GM10248 (cell line): ENCODE results near the gene CLPTM1L.
"Not testable (repeated sequence)": the region's sequence is repeated elsewhere in the genome, so short reads cannot be mapped to it uniquely, and the experiment has no call there.

Experiments
- CTCF ChIA-PET: fragments of 300-600 bp; sonication (Branson Sonifier 250); formaldehyde crosslinking; extraction: SDS; loops from one replicate; lab custom pipeline; 2021; ENCODE audit warnings: antibody characterized with exemption; lab: Yijun Ruan, JAX
- POLR2A ChIA-PET: fragments of 350-650 bp; sonication (Branson Sonifier 250); formaldehyde crosslinking; extraction: SDS; loops from one replicate; lab custom pipeline; 2020; ENCODE audit warnings: antibody characterized with exemption; lab: Yijun Ruan, JAX
- DNase-seq: peaks from one replicate; pipeline ENCODE4 v3.0.0; 2012; ENCODE audit errors: extremely low spot score
- CTCF ChIP-seq: IDR thresholded peaks from 2 replicates; pipeline ENCODE4 v1.5.1; 2012; ENCODE audit warnings: mild to moderate bottlenecking, low read depth; ENCODE audit errors: extremely low read depth, missing control alignments, control extremely low read depth

Gene CLPTM1L

GRCh38 chr5:1292139-1292538, 52.8 kb downstream of the CLPTM1L start:
- no peak for DNase-seq
- TF ChIP-seq CTCF: no peak
- ChIA-PET CTCF (interaction anchor here (1.7 kb wide), 1 partner anchor 10 kb away, joined by 6 read pairs; no protein-coding TSS in a partner anchor), POLR2A (no interaction called here)

- POLR2A ChIA-PET: no interaction called here
- no peak for DNase-seq
- TF ChIP-seq CTCF: no peak
- CTCF ChIA-PET: no interaction called here
Measured at GRCh38 chr5:1291611-1292080, 53.3 kb downstream of the CLPTM1L start.

GRCh38 chr5:1290956-1291355, 53.9 kb downstream of the CLPTM1L start:
- CTCF ChIA-PET, POLR2A ChIA-PET, DNase-seq: not testable (repeated sequence)

GRCh38 chr5:1289559-1289958, 55.3 kb downstream of the CLPTM1L start:
- POLR2A ChIA-PET, DNase-seq, CTCF ChIA-PET: not testable (repeated sequence)

- ChIA-PET CTCF (no interaction called here), POLR2A (no interaction called here)
- TF ChIP-seq CTCF: no peak
- no peak for DNase-seq
Measured at GRCh38 chr5:1288439-1289335, 56.2 kb downstream of the CLPTM1L start.

- ChIA-PET POLR2A (no interaction called here), CTCF (no interaction called here)
- no peak for DNase-seq
- TF ChIP-seq CTCF: no peak
Measured at GRCh38 chr5:1285883-1286291, 59.0 kb downstream of the CLPTM1L start.

- no peak for TF ChIP-seq CTCF
- POLR2A ChIA-PET: interaction anchor here (0.7 kb wide), 1 partner anchor 10 kb away, joined by 6 read pairs; no protein-coding TSS in a partner anchor
- no peak for DNase-seq
- CTCF ChIA-PET: interaction anchor here (0.7 kb wide), 1 partner anchor 11 kb away, joined by 3 read pairs; no protein-coding TSS in a partner anchor
Measured at GRCh38 chr5:1285141-1285540, 59.8 kb downstream of the CLPTM1L start.

- DNase-seq: not testable (repeated sequence)
- ChIA-PET POLR2A (interaction anchor here (0.7 kb wide), 1 partner anchor 11 kb away, joined by 6 read pairs; no protein-coding TSS in a partner anchor), CTCF (interaction anchor here (0.7 kb wide), 1 partner anchor 12 kb away, joined by 3 read pairs; no protein-coding TSS in a partner anchor)
Measured at GRCh38 chr5:1284336-1284970, 60.4 kb downstream of the CLPTM1L start.

GRCh38 chr5:1283729-1284041, 61.2 kb downstream of the CLPTM1L start:
- POLR2A ChIA-PET, CTCF ChIA-PET, DNase-seq: not testable (repeated sequence)

- DNase-seq, POLR2A ChIA-PET: not testable (repeated sequence)
Measured at GRCh38 chr5:1282993-1283728, 61.7 kb downstream of the CLPTM1L start.

More at GRCh38 chr5:1282993-1283728, 61.7 kb downstream of the CLPTM1L start:
- CTCF ChIA-PET: not testable (repeated sequence)
